ENCODE data around the gene NFKB1. TPM values are rescaled to one million over a fixed set of nuclear protein-coding genes. Genes with fewer than 3 reads are reported as not detected.

The NFKB1 gene, protein sequence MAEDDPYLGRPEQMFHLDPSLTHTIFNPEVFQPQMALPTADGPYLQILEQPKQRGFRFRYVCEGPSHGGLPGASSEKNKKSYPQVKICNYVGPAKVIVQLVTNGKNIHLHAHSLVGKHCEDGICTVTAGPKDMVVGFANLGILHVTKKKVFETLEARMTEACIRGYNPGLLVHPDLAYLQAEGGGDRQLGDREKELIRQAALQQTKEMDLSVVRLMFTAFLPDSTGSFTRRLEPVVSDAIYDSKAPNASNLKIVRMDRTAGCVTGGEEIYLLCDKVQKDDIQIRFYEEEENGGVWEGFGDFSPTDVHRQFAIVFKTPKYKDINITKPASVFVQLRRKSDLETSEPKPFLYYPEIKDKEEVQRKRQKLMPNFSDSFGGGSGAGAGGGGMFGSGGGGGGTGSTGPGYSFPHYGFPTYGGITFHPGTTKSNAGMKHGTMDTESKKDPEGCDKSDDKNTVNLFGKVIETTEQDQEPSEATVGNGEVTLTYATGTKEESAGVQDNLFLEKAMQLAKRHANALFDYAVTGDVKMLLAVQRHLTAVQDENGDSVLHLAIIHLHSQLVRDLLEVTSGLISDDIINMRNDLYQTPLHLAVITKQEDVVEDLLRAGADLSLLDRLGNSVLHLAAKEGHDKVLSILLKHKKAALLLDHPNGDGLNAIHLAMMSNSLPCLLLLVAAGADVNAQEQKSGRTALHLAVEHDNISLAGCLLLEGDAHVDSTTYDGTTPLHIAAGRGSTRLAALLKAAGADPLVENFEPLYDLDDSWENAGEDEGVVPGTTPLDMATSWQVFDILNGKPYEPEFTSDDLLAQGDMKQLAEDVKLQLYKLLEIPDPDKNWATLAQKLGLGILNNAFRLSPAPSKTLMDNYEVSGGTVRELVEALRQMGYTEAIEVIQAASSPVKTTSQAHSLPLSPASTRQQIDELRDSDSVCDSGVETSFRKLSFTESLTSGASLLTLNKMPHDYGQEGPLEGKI
- total RNA-seq, result 19.3 and 19.7 TPM in 2 replicates

GRCh38 chr4:102500696-102501446 lies at the start of gene NFKB1:
NFKB1 (plus strand) TSS chr4:102501359; CDS start chr4:102525519, 24,160 bp downstream.

Other genes starting within 250 kb of the NFKB1 start
- gene SLC39A8, start 155.9 kb upstream of the NFKB1 start, total RNA-seq, result 15.9 and 25.4 TPM in 2 replicates

Measured in pericardium fibroblast (primary cell).